Uterus (tissue), 2 donors: ENCODE results near the gene SLC17A9.

Experiments
- POLR2A ChIP-seq, 2 donors: fragments of 450-650 bp; IDR thresholded peaks; one replicate each; pipeline ENCODE4 v1.6.1; 2016; ENCODE audit warnings: antibody characterized with exemption in 2 of 2, mild to moderate bottlenecking in 1 of 2, moderate library complexity in 1 of 2
- TF ChIP-seq, protein P1 (sequence below), 4 experiments: fragments of 200-600 bp in 2 of 4; fragments of 450-650 bp in 2 of 4; sonication (generic) in 2 of 4; IDR thresholded peaks; one replicate each; pipeline ENCODE4 v1.5.1; 2016 to 2019; ENCODE audit warnings: antibody characterized with exemption in 4 of 4, mild to moderate bottlenecking in 2 of 4, moderate library complexity in 1 of 4

DNA sequence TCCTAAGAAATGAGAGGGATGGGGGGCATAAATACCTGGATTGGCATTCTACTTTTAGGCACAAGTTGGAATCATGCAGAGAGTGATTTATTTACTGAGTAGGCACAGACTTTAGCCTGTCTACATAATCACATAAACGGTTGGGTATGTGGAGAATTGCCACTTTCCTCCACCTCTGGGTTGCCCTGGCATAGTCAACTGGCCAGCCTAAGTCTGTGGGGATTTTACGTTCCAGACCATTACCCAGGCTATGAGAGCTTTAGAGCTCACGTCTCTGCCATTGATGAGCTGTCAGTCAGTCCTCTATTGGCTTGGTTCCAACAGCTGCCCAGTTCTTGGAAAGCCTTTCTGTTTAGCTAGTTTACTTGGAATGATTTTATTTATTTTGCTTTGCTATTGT, 59.3 kb downstream of the SLC17A9 start:
- TF ChIP-seq, protein P1, sequence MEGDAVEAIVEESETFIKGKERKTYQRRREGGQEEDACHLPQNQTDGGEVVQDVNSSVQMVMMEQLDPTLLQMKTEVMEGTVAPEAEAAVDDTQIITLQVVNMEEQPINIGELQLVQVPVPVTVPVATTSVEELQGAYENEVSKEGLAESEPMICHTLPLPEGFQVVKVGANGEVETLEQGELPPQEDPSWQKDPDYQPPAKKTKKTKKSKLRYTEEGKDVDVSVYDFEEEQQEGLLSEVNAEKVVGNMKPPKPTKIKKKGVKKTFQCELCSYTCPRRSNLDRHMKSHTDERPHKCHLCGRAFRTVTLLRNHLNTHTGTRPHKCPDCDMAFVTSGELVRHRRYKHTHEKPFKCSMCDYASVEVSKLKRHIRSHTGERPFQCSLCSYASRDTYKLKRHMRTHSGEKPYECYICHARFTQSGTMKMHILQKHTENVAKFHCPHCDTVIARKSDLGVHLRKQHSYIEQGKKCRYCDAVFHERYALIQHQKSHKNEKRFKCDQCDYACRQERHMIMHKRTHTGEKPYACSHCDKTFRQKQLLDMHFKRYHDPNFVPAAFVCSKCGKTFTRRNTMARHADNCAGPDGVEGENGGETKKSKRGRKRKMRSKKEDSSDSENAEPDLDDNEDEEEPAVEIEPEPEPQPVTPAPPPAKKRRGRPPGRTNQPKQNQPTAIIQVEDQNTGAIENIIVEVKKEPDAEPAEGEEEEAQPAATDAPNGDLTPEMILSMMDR (IDR thresholded peaks at IDR 0.05) = no peak
- no peak for TF ChIP-seq POLR2A (IDR thresholded peaks at IDR 0.05)
